Activated CD8-positive, alpha-beta memory T cell treated with anti-CD3 and anti-CD28 coated beads, Interleukin-2, amount 50 U/mL, for 24 hours (primary cell): Measurements from ENCODE around the gene SORCS1.

Source experiments
- DNase-seq: peaks from one replicate; pipeline ENCODE4 v3.0.0-alpha.2; 2020; ENCODE audit errors: extremely low read depth

The SORCS1 gene

GRCh38 chr10:106593876-106594275 is 570.6 kb downstream of the SORCS1 start:
- DNase-seq, result no peak

GRCh38 chr10:106592396-106592795 is 572.1 kb downstream of the SORCS1 start:
- no peak for DNase-seq

GRCh38 chr10:106582291-106582690 is 582.2 kb downstream of the SORCS1 start:
- no peak for DNase-seq

- no peak for DNase-seq
Measured at GRCh38 chr10:106577756-106578155, 586.8 kb downstream of the SORCS1 start.

GRCh38 chr10:106577266-106577665 is 587.2 kb downstream of the SORCS1 start:
- DNase-seq, result no peak

- no peak for DNase-seq
Measured at GRCh38 chr10:106576534-106576933, 588.0 kb downstream of the SORCS1 start.

GRCh38 chr10:106573106-106573505 is 591.4 kb downstream of the SORCS1 start:
- DNase-seq, result no peak

- DNase-seq, result no peak
Measured at GRCh38 chr10:106571192-106571946, 593.1 kb downstream of the SORCS1 start.

- no peak for DNase-seq
Measured at GRCh38 chr10:106570268-106570667, 594.2 kb downstream of the SORCS1 start.

- DNase-seq, result no peak
Measured at GRCh38 chr10:106567629-106568028, 596.9 kb downstream of the SORCS1 start.

- no peak for DNase-seq
Measured at GRCh38 chr10:106566873-106567272, 597.6 kb downstream of the SORCS1 start.

GRCh38 chr10:106565546-106565945 is 599.0 kb downstream of the SORCS1 start:
- DNase-seq, result no peak

- DNase-seq, result no peak
Measured at GRCh38 chr10:106563384-106563783, 601.1 kb downstream of the SORCS1 start.

GRCh38 chr10:106560925-106561640 is 603.4 kb downstream of the SORCS1 start:
- DNase-seq, result no peak

- DNase-seq, result no peak
Measured at GRCh38 chr10:106559442-106559841, 605.1 kb downstream of the SORCS1 start.

GRCh38 chr10:106557951-106558733 is 606.4 kb downstream of the SORCS1 start:
- no peak for DNase-seq

GRCh38 chr10:106557053-106557452 is 607.5 kb downstream of the SORCS1 start:
- no peak for DNase-seq

- no peak for DNase-seq
Measured at GRCh38 chr10:106555599-106555998, 608.9 kb downstream of the SORCS1 start.

GRCh38 chr10:106551501-106552062 is 612.9 kb downstream of the SORCS1 start:
- DNase-seq, result no peak

- DNase-seq, result no peak
Measured at GRCh38 chr10:106548832-106549231, 615.7 kb downstream of the SORCS1 start.

GRCh38 chr10:106547047-106547635 is 617.4 kb downstream of the SORCS1 start:
- DNase-seq, result no peak

- no peak for DNase-seq
Measured at GRCh38 chr10:106542461-106542860, 622.0 kb downstream of the SORCS1 start.
